H1 (cell line): ENCODE results near the gene COL25A1. TPM values are rescaled to one million over a fixed set of nuclear protein-coding genes. Genes with fewer than 3 reads are reported as not detected.

Source experiments
- CTCF ChIA-PET: fragments of 300-600 bp; sonication (Branson Sonifier 250); formaldehyde crosslinking; loops from one replicate; lab custom pipeline; 2021; ENCODE audit not compliant: partially characterized antibody; lab: Charles Lee
- POLR2A ChIA-PET: fragments of 300-600 bp; sonication (Branson Sonifier 250); formaldehyde crosslinking; loops from one replicate; lab custom pipeline; 2021; ENCODE audit warnings: inconsistent platforms; ENCODE audit not compliant: partially characterized antibody; lab: Charles Lee
- DNase-seq, 2 experiments: peaks; one replicate each; pipeline versions ENCODE4 v3.0.0 to v3.0.0-alpha.2; 2010 to 2022; ENCODE audit warnings: low spot score in 2 of 2, low read depth in 1 of 2, mixed read lengths in 1 of 2
- FAIRE-seq: peaks from 2 replicates; lab custom pipeline; 2011; peaks lifted over from hg19 to GRCh38; lab: Jason Lieb, UNC
- H2AFZ ChIP-seq: 2 replicates; pipeline ENCODE4 v1.8.1; 2012; ENCODE audit warnings: low read length, inconsistent platforms
- H2AK5ac ChIP-seq: 2 replicates; pipeline ENCODE4 v1.6.1; 2013; ENCODE audit warnings: low read depth, low read length
- H2BK120ac ChIP-seq: replicated peaks from 2 replicates; pipeline ENCODE3; 2013; ENCODE audit warnings: low read depth, low read length, inconsistent platforms
- H2BK12ac ChIP-seq: 2 replicates; pipeline ENCODE4 v1.6.1; 2013; ENCODE audit warnings: low read depth, low read length
- H2BK15ac ChIP-seq: 2 replicates; pipeline ENCODE4 v1.6.1; 2013; ENCODE audit warnings: low read length
- H2BK20ac ChIP-seq: 2 replicates; pipeline ENCODE4 v1.6.1; 2013; ENCODE audit warnings: low read length
- H2BK5ac ChIP-seq: 2 replicates; pipeline ENCODE4 v1.6.1; 2013; ENCODE audit warnings: low read depth, low read length
- H3K14ac ChIP-seq: 2 replicates; pipeline ENCODE4 v1.6.1; 2013; ENCODE audit warnings: inconsistent platforms; ENCODE audit not compliant: insufficient read length
- H3K18ac ChIP-seq: 2 replicates; pipeline ENCODE4 v1.6.1; 2013; ENCODE audit warnings: low read length; ENCODE audit errors: extremely low read depth
- H3K23ac ChIP-seq: 2 replicates; pipeline ENCODE4 v1.6.1; 2013; ENCODE audit warnings: inconsistent platforms; ENCODE audit not compliant: insufficient read length
- H3K23me2 ChIP-seq: 2 replicates; pipeline ENCODE4 v1.6.1; 2013; ENCODE audit warnings: low read depth, low read length
- H3K27ac ChIP-seq: 2 replicates; pipeline ENCODE4 v1.6.1; 2011; ENCODE audit warnings: low read depth, low read length, inconsistent platforms
- H3K27me3 ChIP-seq, 4 experiments: replicated peaks in 1 of 4; 1 replicate in 1 of 4; 2 replicates in 3 of 4; pipeline versions ENCODE4 v1.6.1 to v1.8.1; 2011 to 2013; ENCODE audit warnings: low read length in 3 of 4, mild to moderate bottlenecking in 3 of 4, inconsistent platforms in 2 of 4, mixed read lengths in 2 of 4, moderate library complexity in 1 of 4; ENCODE audit not compliant: control insufficient read depth in 3 of 4, insufficient read depth in 3 of 4; ENCODE audit errors: extremely low read depth in 1 of 4
- H3K36me3 ChIP-seq, 4 experiments: 2 replicates each; pipeline versions ENCODE4 v1.6.1 to v1.8.1; 2011 to 2013; ENCODE audit warnings: mild to moderate bottlenecking in 4 of 4, low read length in 3 of 4, moderate library complexity in 2 of 4, control low read depth in 1 of 4, inconsistent platforms in 1 of 4; ENCODE audit not compliant: insufficient read depth in 4 of 4, control insufficient read depth in 2 of 4
- H3K4ac ChIP-seq: replicated peaks from 2 replicates; pipeline ENCODE3; 2013; ENCODE audit warnings: low read length, low read depth, mixed read lengths, inconsistent platforms; ENCODE audit not compliant: insufficient read length
- H3K4me1 ChIP-seq, 4 experiments: replicated peaks in 1 of 4; 1 replicate in 1 of 4; 2 replicates in 3 of 4; pipeline versions ENCODE4 v1.6.1 to v1.8.1; 2011 to 2013; ENCODE audit warnings: low read length in 3 of 4, inconsistent platforms in 2 of 4, mixed read lengths in 1 of 4; ENCODE audit not compliant: insufficient read depth in 4 of 4, control insufficient read depth in 3 of 4
- H3K4me2 ChIP-seq, 2 experiments: 2 replicates each; pipeline versions ENCODE4 v1.6.1 to v1.8.1; 2011 to 2013; ENCODE audit warnings: low read depth in 2 of 2, low read length in 2 of 2, control low read depth in 1 of 2, inconsistent platforms in 1 of 2, mild to moderate bottlenecking in 1 of 2; ENCODE audit not compliant: insufficient read depth in 1 of 2
- H3K4me3 ChIP-seq, 4 experiments: fragments of 200-600, 300-600 bp in 1 of 4; sonication (generic), shearing (Covaris generic), sonication (Bioruptor Twin) in 1 of 4; 2 replicates each; pipeline versions ENCODE4 v1.5.1 to v1.8.1; 2011 to 2016; ENCODE audit warnings: low read length in 4 of 4, low read depth in 3 of 4, control low read depth in 2 of 4, inconsistent platforms in 2 of 4, mild to moderate bottlenecking in 2 of 4, mixed read lengths in 1 of 4, moderate library complexity in 1 of 4; ENCODE audit not compliant: insufficient read depth in 2 of 4; ENCODE audit errors: extremely low read depth in 1 of 4
- H3K56ac ChIP-seq: replicated peaks from 2 replicates; pipeline ENCODE3; 2013; ENCODE audit warnings: low read depth, mild to moderate bottlenecking, mixed read lengths, low read length, inconsistent platforms; ENCODE audit not compliant: insufficient read length
- H3K79me1 ChIP-seq: 2 replicates; pipeline ENCODE4 v1.6.1; 2013; ENCODE audit warnings: low read depth, low read length, control low read depth
- H3K79me2 ChIP-seq, 2 experiments: 2 replicates each; pipeline versions ENCODE4 v1.6.1 to v1.8.1; 2012 to 2013; ENCODE audit warnings: low read length in 2 of 2, mild to moderate bottlenecking in 2 of 2, inconsistent platforms in 1 of 2; ENCODE audit not compliant: insufficient read depth in 2 of 2, control insufficient read depth in 1 of 2
- H3K9ac ChIP-seq, 4 experiments: replicated peaks in 1 of 4; 1 replicate in 1 of 4; 2 replicates in 3 of 4; pipeline versions ENCODE4 v1.6.1 to v1.8.1; 2011 to 2013; ENCODE audit warnings: low read depth in 3 of 4, low read length in 3 of 4, control low read depth in 2 of 4, mild to moderate bottlenecking in 2 of 4, moderate library complexity in 2 of 4, inconsistent platforms in 1 of 4; ENCODE audit errors: extremely low read depth in 1 of 4
- H3K9me3 ChIP-seq, 2 experiments: 2 replicates each; pipeline versions ENCODE4 v1.6.1 to v1.8.1; 2012 to 2013; ENCODE audit warnings: mild to moderate bottlenecking in 2 of 2, moderate library complexity in 2 of 2, control low read depth in 1 of 2, inconsistent platforms in 1 of 2, low read depth in 1 of 2, low read length in 1 of 2, mixed read lengths in 1 of 2; ENCODE audit not compliant: insufficient read depth in 2 of 2
- H4K20me1 ChIP-seq, 2 experiments: replicated peaks in 1 of 2; 2 replicates each; pipeline versions ENCODE3 to v1.8.1; 2011 to 2013; ENCODE audit warnings: inconsistent platforms in 2 of 2, low read length in 2 of 2, mild to moderate bottlenecking in 1 of 2; ENCODE audit not compliant: insufficient read depth in 2 of 2, control insufficient read depth in 1 of 2
- H4K5ac ChIP-seq: 2 replicates; pipeline ENCODE4 v1.6.1; 2013; ENCODE audit warnings: low read length, low read depth, mixed read lengths, inconsistent platforms; ENCODE audit not compliant: insufficient read length
- H4K8ac ChIP-seq: 2 replicates; pipeline ENCODE4 v1.8.0; 2013; ENCODE audit warnings: mild to moderate bottlenecking, moderate library complexity, low read length, inconsistent platforms; ENCODE audit not compliant: insufficient read depth; ENCODE audit errors: extremely low read depth
- H4K91ac ChIP-seq: replicated peaks from 2 replicates; pipeline ENCODE3; 2013; ENCODE audit warnings: low read length, mixed read lengths, inconsistent platforms; ENCODE audit not compliant: insufficient read length
- CREB1 ChIP-seq: IDR thresholded peaks from 2 replicates; pipeline ENCODE4 v1.6.1; 2012; ENCODE audit warnings: inconsistent platforms
- FOSL1 ChIP-seq: IDR thresholded peaks from 2 replicates; pipeline ENCODE4 v1.6.1; 2011; ENCODE audit warnings: mild to moderate bottlenecking, low read depth, low read length, moderate library complexity; ENCODE audit not compliant: insufficient read depth
- GABPA ChIP-seq: IDR thresholded peaks from 2 replicates; pipeline ENCODE4 v1.6.1; 2011; ENCODE audit warnings: mild to moderate bottlenecking, low read length, moderate library complexity, borderline replicate concordance; ENCODE audit not compliant: insufficient read depth
- JUND ChIP-seq: IDR thresholded peaks from 2 replicates; pipeline ENCODE4 v1.6.1; 2011; ENCODE audit warnings: mild to moderate bottlenecking, improper control_type of control experiment, low read length
- POLR2A ChIP-seq, 2 experiments: IDR thresholded peaks; 1 replicate in 1 of 2; 2 replicates in 1 of 2; pipeline ENCODE4 v1.6.1; 2011; ENCODE audit warnings: low read depth in 2 of 2, low read length in 2 of 2, mild to moderate bottlenecking in 2 of 2; ENCODE audit errors: control extremely low read depth in 1 of 2
- RNF2 ChIP-seq: fragments of 200-900, 300-1000 bp; sonication (generic); IDR thresholded peaks from 2 replicates; pipeline ENCODE4 v1.7.1; 2016; ENCODE audit warnings: borderline replicate concordance, low read depth, mild to moderate bottlenecking, antibody characterized with exemption, low read length; ENCODE audit not compliant: poor library complexity, severe bottlenecking; ENCODE audit errors: missing control alignments
- WGBS, 2 experiments: shearing (Covaris generic) in 1 of 2; methylation state at CpG; one replicate each; pipeline versions ENCODE4 v1.1.6 to v1.1.7; 2013 to 2015; ENCODE audit warnings: low lambda C conversion rate in 2 of 2, mixed read lengths in 2 of 2, inconsistent platforms in 1 of 2, low coverage in 1 of 2, missing lambda C conversion rate in 1 of 2; ENCODE audit not compliant: insufficient replicate concordance in 2 of 2, insufficient coverage in 1 of 2, insufficient read length in 1 of 2; ENCODE audit errors: extremely low coverage in 1 of 2, missing lambda C conversion rate in 1 of 2; 5-methylcytosine and 5-hydroxymethylcytosine counted together
- polyA plus RNA-seq, 7 experiments: library from polyadenylated mRNA; depleted of rRNA in 3 of 7; stranded (reverse) in 5 of 7; unstranded in 2 of 7; fragments of >200 nt in 5 of 7; fragments of 200-250 nt in 2 of 7; gene quantifications; 1 replicate in 5 of 7; 2 replicates in 1 of 7; 4 replicates in 1 of 7; pipeline versions ENCODE4 v1.2.1 to v1.2.3, GENCODE V29; 2011 to 2013; ENCODE audit warnings: missing spikeins in 2 of 7, mixed read lengths in 2 of 7
- total RNA-seq: library from RNA; stranded (reverse); fragmentation: NEBNext Ultra II Directional; extraction: Animal tissue kit (Norgen Biotek cat#: 25700); gene quantifications from 2 replicates; pipeline ENCODE4 v1.2.1, GENCODE V29; 2021

Gene COL25A1
- total and polyA plus RNA-seq, 2 of the 8 experiments (the other 6 are each of a cell fraction or from before 2014, with no cell fraction given): 1.1 to 8.3 TPM

- Histone ChIP-seq H3K4me2 (no peak overlapping the region), H3K4me1 (no peaks in the 10 kb centered on the region), H4K91ac (no peak overlapping the region), H3K18ac (no peak overlapping the region), H3K56ac (no peak overlapping the region), H3K4ac (no peak overlapping the region), H2BK120ac (no peak overlapping the region), H4K8ac (no peak overlapping the region), H2BK15ac (no peak overlapping the region), H3K23me2 (no peaks in the 10 kb centered on the region), H3K27ac (no peak overlapping the region), H3K4me3 (no peak overlapping the region), H3K9me3 (peaks cover 8 to 18% of the 10 kb centered on the region in 2 experiments; a peak in 3 of 4 replicates), H2BK20ac (no peak overlapping the region), H2AK5ac (no peak overlapping the region), H4K5ac (no peak overlapping the region), H3K79me1 (no peaks in the 10 kb centered on the region), H3K9ac (no peak overlapping the region), H3K23ac (no peak overlapping the region), H3K79me2 (no peaks in the 10 kb centered on the region), H2BK12ac (no peak overlapping the region), H4K20me1 (no peaks in the 10 kb centered on the region), H3K36me3 (no peaks in the 10 kb centered on the region), H3K14ac (no peak overlapping the region), H2BK5ac (no peak overlapping the region), H3K27me3 (no peaks in the 10 kb centered on the region), H2AFZ (no peak overlapping the region)
- ChIA-PET CTCF (no interaction called here), POLR2A (no interaction called here)
- DNase-seq (no peak), FAIRE-seq (no peak)
- TF ChIP-seq RNF2 (no peak), CREB1 (no peak), POLR2A (IDR thresholded peaks at IDR 0.05; ENCODE audit: control extremely low read depth in 1 of 2, low read depth in 2 of 2, low read length in 2 of 2) (no peak), FOSL1 (no peak), JUND (no peak), GABPA (no peak)
- WGBS, 2 experiments: 87% methylated on average over 3 of the region's 3 CpGs; no CpG with 5 or more reads in 1 of the 2 experiments
Observed at GRCh38 chr4:109075621-109076020, 226.8 kb downstream of the COL25A1 start.
